ENCODE results near the gene SENP2. TPM values are rescaled to one million over a fixed set of nuclear protein-coding genes. Genes with fewer than 3 reads are reported as not detected.
A peak's percentile ranks its signal among the peaks of the same experiment; 100 is the strongest.

The SENP2 gene
- total RNA-seq, 4 donors from 2014 or later = 27.5 to 84.9 (median 28.9) TPM

- WGBS, 2 donors = 82 to 94% methylated on average over 12 of the region's 12 CpGs
- peaks cover 0 to 27% (median 0%) of the 10 kb centered on the region in 3 donors for H3K36me3 ChIP-seq
- TF ChIP-seq EP300 (IDR thresholded peaks at IDR 0.05) = no peak
- no peak for TF ChIP-seq CTCF (IDR thresholded peaks at IDR 0.05)
- no peak for TF ChIP-seq POLR2A (IDR thresholded peaks at IDR 0.05)
- H3K27ac ChIP-seq = peak overlapping the region; percentile 72 to 99 (median 94)
- H3K9me3 ChIP-seq = no peaks in the 10 kb centered on the region
- DNase-seq (ENCODE audit: low spot score in 2 of 2) = no peak
- no peaks in the 10 kb centered on the region for H3K27me3 ChIP-seq
- peaks cover 5 to 61% (median 35%) of the 10 kb centered on the region in 4 donors for H3K4me1 ChIP-seq
- no peak overlapping the region for H3K4me3 ChIP-seq
Observed at GRCh38 chr3:185653949-185654757, 68.1 kb downstream of the SENP2 start.

GRCh38 chr3:185654758-185655145, 68.7 kb downstream of the SENP2 start:
- no peak for DNase-seq (ENCODE audit: low spot score in 2 of 2)
- WGBS, 2 donors = 93 to 95% methylated on average over 2 of the region's 2 CpGs
- no peaks in the 10 kb centered on the region for H3K27me3 ChIP-seq
- peaks cover 0 to 21% (median 0%) of the 10 kb centered on the region in 3 donors for H3K36me3 ChIP-seq
- peak overlapping the region; percentile 72 to 99 (median 94) for H3K27ac ChIP-seq
- no peak for TF ChIP-seq EP300 (IDR thresholded peaks at IDR 0.05)
- no peak for TF ChIP-seq POLR2A (IDR thresholded peaks at IDR 0.05)
- TF ChIP-seq CTCF (IDR thresholded peaks at IDR 0.05) = no peak
- no peak overlapping the region for H3K4me3 ChIP-seq
- H3K9me3 ChIP-seq = no peaks in the 10 kb centered on the region
- H3K4me1 ChIP-seq = peaks cover 5 to 67% (median 40%) of the 10 kb centered on the region in 4 donors

GRCh38 chr3:185655426-185656320, 69.6 kb downstream of the SENP2 start:
- H3K4me1 ChIP-seq = peaks cover 5 to 69% (median 47%) of the 10 kb centered on the region in 4 donors
- H3K27ac ChIP-seq = peak overlapping the region; percentile 72 to 99 (median 94)
- H3K27me3 ChIP-seq = no peaks in the 10 kb centered on the region
- no peaks in the 10 kb centered on the region for H3K9me3 ChIP-seq
- WGBS, 2 donors = 75 to 81% methylated on average over 12 of the region's 12 CpGs
- H3K4me3 ChIP-seq = no peak overlapping the region
- H3K36me3 ChIP-seq = peaks cover 0 to 16% (median 0%) of the 10 kb centered on the region in 3 donors
- TF ChIP-seq POLR2A (IDR thresholded peaks at IDR 0.05) (no peak), CTCF (IDR thresholded peaks at IDR 0.05) (no peak), EP300 (IDR thresholded peaks at IDR 0.05) (no peak)
- DNase-seq (ENCODE audit: low spot score in 2 of 2) = no peak

- TF ChIP-seq POLR2A (IDR thresholded peaks at IDR 0.05) (peak; percentile 58 to 64), EP300 (IDR thresholded peaks at IDR 0.05) (peak; percentile 98 to 99), CTCF (IDR thresholded peaks at IDR 0.05) (no peak)
- Histone ChIP-seq H3K36me3 (peaks cover 0 to 12% (median 0%) of the 10 kb centered on the region in 3 donors), H3K27ac (peak overlapping the region; percentile 72 to 99 (median 94)), H3K9me3 (no peaks in the 10 kb centered on the region), H3K27me3 (no peaks in the 10 kb centered on the region), H3K4me1 (peaks cover 5 to 69% (median 51%) of the 10 kb centered on the region in 4 donors), H3K4me3 (no peak overlapping the region)
- DNase-seq (ENCODE audit: low spot score in 2 of 2) = peak; percentile 60 to 76
- 19 to 26% methylated on average over 8 of the region's 8 CpGs for WGBS, 2 donors
Observed at GRCh38 chr3:185656321-185656840, 70.3 kb downstream of the SENP2 start.

Measured in tibial nerve (tissue), 4 donors.